ENCODE results near the gene DLX1. TPM values are rescaled to one million over a fixed set of nuclear protein-coding genes. Genes with fewer than 3 reads are reported as not detected.
A peak's percentile ranks its signal among the peaks of the same experiment; 100 is the strongest.

Gene DLX1
- total RNA-seq, 4 donors from 2014 or later, result 0.23 to 1.4 (median 0.79) TPM

GRCh38 chr2:172072706-172073105 is 12.6 kb upstream of the DLX1 start:
- intact Hi-C loops (cut with DNase I; ENCODE audit: low total_unique reads), result no loop called here
- DNase-seq (ENCODE audit: low spot score in 2 of 2), result no peak
- H3K4me3 ChIP-seq (ENCODE audit: low read depth, poor library complexity, severe bottlenecking), result no peak overlapping the region
- 97 to 99% methylated on average over 2 of the region's 2 CpGs for WGBS, 2 donors
- TF ChIP-seq, protein P1, sequence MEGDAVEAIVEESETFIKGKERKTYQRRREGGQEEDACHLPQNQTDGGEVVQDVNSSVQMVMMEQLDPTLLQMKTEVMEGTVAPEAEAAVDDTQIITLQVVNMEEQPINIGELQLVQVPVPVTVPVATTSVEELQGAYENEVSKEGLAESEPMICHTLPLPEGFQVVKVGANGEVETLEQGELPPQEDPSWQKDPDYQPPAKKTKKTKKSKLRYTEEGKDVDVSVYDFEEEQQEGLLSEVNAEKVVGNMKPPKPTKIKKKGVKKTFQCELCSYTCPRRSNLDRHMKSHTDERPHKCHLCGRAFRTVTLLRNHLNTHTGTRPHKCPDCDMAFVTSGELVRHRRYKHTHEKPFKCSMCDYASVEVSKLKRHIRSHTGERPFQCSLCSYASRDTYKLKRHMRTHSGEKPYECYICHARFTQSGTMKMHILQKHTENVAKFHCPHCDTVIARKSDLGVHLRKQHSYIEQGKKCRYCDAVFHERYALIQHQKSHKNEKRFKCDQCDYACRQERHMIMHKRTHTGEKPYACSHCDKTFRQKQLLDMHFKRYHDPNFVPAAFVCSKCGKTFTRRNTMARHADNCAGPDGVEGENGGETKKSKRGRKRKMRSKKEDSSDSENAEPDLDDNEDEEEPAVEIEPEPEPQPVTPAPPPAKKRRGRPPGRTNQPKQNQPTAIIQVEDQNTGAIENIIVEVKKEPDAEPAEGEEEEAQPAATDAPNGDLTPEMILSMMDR (IDR thresholded peaks at IDR 0.05), result no peak
- no peak for TF ChIP-seq POLR2A (IDR thresholded peaks at IDR 0.05)

DNA sequence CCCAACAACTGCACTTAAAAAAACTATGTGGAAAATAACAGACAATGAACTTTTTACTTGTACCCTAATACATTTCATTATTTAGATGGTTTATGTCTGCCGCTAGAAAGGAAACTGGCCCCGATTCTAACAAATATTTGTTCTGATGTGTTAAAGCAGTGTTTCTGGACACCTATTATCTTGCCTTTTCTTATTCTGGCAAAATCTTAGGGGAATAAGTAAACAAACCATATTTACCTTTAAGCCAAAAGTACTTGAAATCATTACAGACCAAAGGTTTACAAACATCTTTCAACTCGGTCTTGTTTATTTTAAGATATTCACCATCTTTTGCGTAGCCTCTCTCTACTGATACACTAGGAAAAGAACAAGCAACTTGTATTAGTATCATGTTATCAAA is 11.8 kb upstream of the DLX1 start:
- no peak for DNase-seq (ENCODE audit: low spot score in 2 of 2)
- no peak overlapping the region for H3K4me3 ChIP-seq (ENCODE audit: low read depth, poor library complexity, severe bottlenecking)
- TF ChIP-seq POLR2A (IDR thresholded peaks at IDR 0.05), result no peak
- TF ChIP-seq, protein P1 (IDR thresholded peaks at IDR 0.05), result no peak
- WGBS, 2 donors, result 95 to 98% methylated on average over 4 of the region's 4 CpGs
- intact Hi-C loops (cut with DNase I; ENCODE audit: low total_unique reads), result no loop called here

GRCh38 chr2:172074254-172074653 is 11.1 kb upstream of the DLX1 start:
- WGBS, 2 donors, result 99 to 100% methylated on average over 1 of the region's 1 CpG
- intact Hi-C loops (cut with DNase I; ENCODE audit: low total_unique reads), result loop anchor here (2.0 kb wide), 1 partner anchor 57 kb away; no protein-coding TSS in a partner anchor
- TF ChIP-seq, protein P1 (IDR thresholded peaks at IDR 0.05), result no peak
- no peak for TF ChIP-seq POLR2A (IDR thresholded peaks at IDR 0.05)
- H3K4me3 ChIP-seq (ENCODE audit: low read depth, poor library complexity, severe bottlenecking), result no peak overlapping the region
- DNase-seq (ENCODE audit: low spot score in 2 of 2), result no peak

GRCh38 chr2:172079416-172079815 is 5.9 kb upstream of the DLX1 start:
- TF ChIP-seq POLR2A (IDR thresholded peaks at IDR 0.05), result no peak
- TF ChIP-seq, protein P1 (IDR thresholded peaks at IDR 0.05), result no peak
- no peak for DNase-seq (ENCODE audit: low spot score in 2 of 2)
- H3K4me3 ChIP-seq (ENCODE audit: low read depth, poor library complexity, severe bottlenecking), result no peak overlapping the region
- WGBS, 2 donors, result 92% methylated on average over 5 of the region's 5 CpGs
- intact Hi-C loops (cut with DNase I; ENCODE audit: low total_unique reads), result no loop called here

GRCh38 chr2:172079838-172080640 is 5.3 kb upstream of the DLX1 start:
- intact Hi-C loops (cut with DNase I; ENCODE audit: low total_unique reads), result no loop called here
- WGBS, 2 donors, result 64 to 80% methylated on average over 38 of the region's 38 CpGs
- TF ChIP-seq, protein P1 (IDR thresholded peaks at IDR 0.05), result no peak
- TF ChIP-seq POLR2A (IDR thresholded peaks at IDR 0.05), result no peak
- H3K4me3 ChIP-seq (ENCODE audit: low read depth, poor library complexity, severe bottlenecking), result no peak overlapping the region
- peak in 1 of 2 donors; percentile 4 for DNase-seq (ENCODE audit: low spot score in 2 of 2)

All from lower leg skin (tissue), 4 donors.